WTC11 (cell line): ENCODE results near the gene ROR2. TPM values are rescaled to one million over a fixed set of nuclear protein-coding genes. Genes with fewer than 3 reads are reported as not detected.

Experiments
- ATAC-seq: fragments of 200-7000 bp; cut with Tn5 transposase; 2 replicates; pipeline ENCODE4 v1.10.0; 2021; ENCODE audit warnings: mild to moderate bottlenecking, moderate library complexity
- CTCF ChIA-PET: fragments of 300-600 bp; sonication (Branson Sonifier 250); formaldehyde crosslinking; loops from one replicate; lab custom pipeline; 2021; ENCODE audit warnings: antibody characterized with exemption; lab: Charles Lee
- POLR2A ChIA-PET: fragments of 350-600 bp; sonication (Branson Sonifier 250); formaldehyde crosslinking; loops from one replicate; lab custom pipeline; 2021; ENCODE audit warnings: antibody characterized with exemption; lab: Charles Lee
- DNase-seq: peaks from one replicate; pipeline ENCODE4 v3.0.0; 2021; ENCODE audit warnings: low spot score
- H3K27ac Mint-ChIP-seq: 2 replicates; pipeline ENCODE4 v1.8.0; 2021; ENCODE audit warnings: mixed read lengths
- H3K27me3 Mint-ChIP-seq: 2 replicates; pipeline ENCODE4 v1.8.0; 2021; ENCODE audit warnings: low read depth, mild to moderate bottlenecking, moderate library complexity, mixed read lengths
- H3K36me3 Mint-ChIP-seq: 2 replicates; pipeline ENCODE4 v1.8.0; 2021; ENCODE audit warnings: mixed read lengths
- H3K4me1 Mint-ChIP-seq: 2 replicates; pipeline ENCODE4 v1.8.0; 2022; ENCODE audit warnings: mixed read lengths
- H3K4me3 Mint-ChIP-seq: 2 replicates; pipeline ENCODE4 v1.8.0; 2021; ENCODE audit warnings: mild to moderate bottlenecking, moderate library complexity, mixed read lengths
- H3K9me3 Mint-ChIP-seq: 2 replicates; pipeline ENCODE4 v1.8.0; 2021; ENCODE audit warnings: mixed read lengths
- AR ChIP-seq: fragments of 250-450 bp; sonication (Bioruptor Pico); IDR thresholded peaks from 2 replicates; pipeline ENCODE4 v1.9.0; 2021; ENCODE audit warnings: mild to moderate bottlenecking
- CREB1 ChIP-seq: sonication (generic); formaldehyde crosslinking; IDR thresholded peaks from 2 replicates; pipeline ENCODE4 v1.8.0; 2023; ENCODE audit warnings: mild to moderate bottlenecking, missing genetic modification reagents
- EMX1 ChIP-seq: fragments of 250-450 bp; sonication (Bioruptor Pico); IDR thresholded peaks from 2 replicates; pipeline ENCODE4 v1.8.0; 2021; ENCODE audit warnings: mild to moderate bottlenecking
- ESRRA ChIP-seq: sonication (generic); formaldehyde crosslinking; IDR thresholded peaks from 2 replicates; pipeline ENCODE4 v1.8.1; 2022; ENCODE audit warnings: mild to moderate bottlenecking, missing genetic modification reagents, borderline replicate concordance
- HMGA2 ChIP-seq: fragments of 250-450 bp; sonication (Bioruptor Pico); IDR thresholded peaks from 2 replicates; pipeline ENCODE4 v1.4.0; 2021; ENCODE audit warnings: mild to moderate bottlenecking, moderate library complexity
- JAZF1 ChIP-seq: fragments of 250-450 bp; sonication (Bioruptor Pico); IDR thresholded peaks from 2 replicates; pipeline ENCODE4 v1.9.0; 2021; ENCODE audit warnings: moderate library complexity, mild to moderate bottlenecking, inconsistent platforms
- MAX ChIP-seq: sonication (generic); formaldehyde crosslinking; IDR thresholded peaks from 2 replicates; pipeline ENCODE4 v1.8.0; 2022; ENCODE audit warnings: mild to moderate bottlenecking, missing genetic modification reagents
- MXD4 ChIP-seq: fragments of 250-450 bp; sonication (Bioruptor Pico); IDR thresholded peaks from 2 replicates; pipeline ENCODE4 v1.8.0; 2021; ENCODE audit warnings: mild to moderate bottlenecking, moderate library complexity, borderline replicate concordance
- NFE2L1 ChIP-seq: sonication (generic); formaldehyde crosslinking; IDR thresholded peaks from 2 replicates; pipeline ENCODE4 v1.8.1; 2023; ENCODE audit warnings: missing genetic modification reagents
- NR2C2 ChIP-seq: sonication (generic); formaldehyde crosslinking; IDR thresholded peaks from 2 replicates; pipeline ENCODE4 v1.8.0; 2022; ENCODE audit warnings: mild to moderate bottlenecking, missing genetic modification reagents
- NR3C1 ChIP-seq: sonication (generic); formaldehyde crosslinking; conservative IDR thresholded peaks from 2 replicates; pipeline ENCODE4 v1.8.1; 2023; ENCODE audit warnings: low read depth, mild to moderate bottlenecking, missing genetic modification reagents
- PRRX2 ChIP-seq: fragments of 250-450 bp; sonication (Bioruptor Pico); IDR thresholded peaks from 2 replicates; pipeline ENCODE4 v1.8.0; 2021; ENCODE audit warnings: mild to moderate bottlenecking
- RORB ChIP-seq: fragments of 250-450 bp; sonication (Bioruptor Pico); IDR thresholded peaks from 2 replicates; pipeline ENCODE4 v1.9.0; 2021; ENCODE audit warnings: mild to moderate bottlenecking
- SMAD3 ChIP-seq: sonication (generic); formaldehyde crosslinking; IDR thresholded peaks from 2 replicates; pipeline ENCODE4 v1.8.0; 2022; ENCODE audit warnings: missing genetic modification reagents, mild to moderate bottlenecking, borderline replicate concordance
- STAT6 ChIP-seq: sonication (generic); formaldehyde crosslinking; conservative IDR thresholded peaks from 2 replicates; pipeline ENCODE4 v1.8.1; 2023; ENCODE audit warnings: mild to moderate bottlenecking, low read depth, missing genetic modification reagents, moderate library complexity
- TCF7 ChIP-seq: sonication (generic); formaldehyde crosslinking; IDR thresholded peaks from 2 replicates; pipeline ENCODE4 v1.8.0; 2022; ENCODE audit warnings: mild to moderate bottlenecking, low read depth, missing genetic modification reagents, moderate library complexity
- ZNF138 ChIP-seq: sonication (generic); formaldehyde crosslinking; conservative IDR thresholded peaks from 2 replicates; pipeline ENCODE4 v1.8.1; 2022; ENCODE audit warnings: mild to moderate bottlenecking, moderate library complexity, missing genetic modification reagents
- ZNF396 ChIP-seq: fragments of 250-450 bp; sonication (Bioruptor Pico); IDR thresholded peaks from 2 replicates; pipeline ENCODE4 v1.8.0; 2021; ENCODE audit warnings: mild to moderate bottlenecking, moderate library complexity, borderline replicate concordance
- ZNF532 ChIP-seq: fragments of 250-450 bp; sonication (Bioruptor Pico); IDR thresholded peaks from 2 replicates; pipeline ENCODE4 v1.9.0; 2021; ENCODE audit warnings: mild to moderate bottlenecking, borderline replicate concordance
- ZSCAN18 ChIP-seq: fragments of 250-450 bp; sonication (Bioruptor Pico); IDR thresholded peaks from 2 replicates; pipeline ENCODE4 v2.1.2; 2022; ENCODE audit warnings: mild to moderate bottlenecking, moderate library complexity
- total RNA-seq: library from RNA; stranded (reverse); gene quantifications from 3 replicates; pipeline ENCODE4 v1.2.3, GENCODE V29; 2021

ROR2 gene
- total RNA-seq, 1 experiment from 2014 or later, result 19.8 TPM

GRCh38 chr9:91693226-91693625 lies 256.8 kb downstream of the ROR2 start:
- H3K27ac Mint-ChIP-seq, result no peak overlapping the region
- peak; percentile 73 for ATAC-seq

GRCh38 chr9:91690540-91691249 lies 259.3 kb downstream of the ROR2 start:
- no peak for DNase-seq
- H3K27me3 Mint-ChIP-seq, result no peaks in the 10 kb centered on the region
- H3K27ac Mint-ChIP-seq, result no peak overlapping the region
- H3K36me3 Mint-ChIP-seq, result no peaks in the 10 kb centered on the region
- ChIA-PET CTCF (interaction anchor here (1.1 kb wide), 2 partner anchors 31 to 775 kb away, joined by 3 read pairs; no protein-coding TSS in a partner anchor), POLR2A (no interaction called here)
- H3K4me1 Mint-ChIP-seq, result peaks cover 24% of the 10 kb centered on the region
- H3K9me3 Mint-ChIP-seq, result no peaks in the 10 kb centered on the region
- no peak for ATAC-seq
- no peak overlapping the region for H3K4me3 Mint-ChIP-seq
- TF ChIP-seq STAT6 (CRISPR knock-in tag) (no peak), ESRRA (CRISPR knock-in tag) (no peak), ZNF396 (no peak), ZSCAN18 (CRISPR knock-in tag) (no peak), CREB1 (no peak), PRRX2 (CRISPR knock-in tag) (no peak), AR (CRISPR knock-in tag) (no peak), MXD4 (no peak)

More at GRCh38 chr9:91693226-91693625, 256.8 kb downstream of the ROR2 start:
- CTCF ChIA-PET, result no interaction called here
- TF ChIP-seq SMAD3 (CRISPR knock-in tag) (no peak), NFE2L1 (CRISPR knock-in tag) (no peak), NR3C1 (CRISPR knock-in tag) (no peak), ZSCAN18 (CRISPR knock-in tag) (no peak), ZNF138 (CRISPR knock-in tag) (no peak), NR2C2 (CRISPR knock-in tag) (no peak), ZNF532 (CRISPR knock-in tag) (no peak), TCF7 (CRISPR knock-in tag) (no peak), RORB (CRISPR knock-in tag) (no peak), JAZF1 (CRISPR knock-in tag) (no peak), HMGA2 (CRISPR knock-in tag) (no peak), EMX1 (CRISPR knock-in tag) (no peak), MAX (no peak)
- TF ChIP-seq, all 79 proteins: peak for 0
- POLR2A ChIA-PET, result no interaction called here
- H3K27me3 Mint-ChIP-seq, result no peaks in the 10 kb centered on the region
- H3K4me1 Mint-ChIP-seq, result peaks cover 28% of the 10 kb centered on the region
- H3K4me3 Mint-ChIP-seq, result no peak overlapping the region
- H3K9me3 Mint-ChIP-seq, result no peaks in the 10 kb centered on the region
- H3K36me3 Mint-ChIP-seq, result no peaks in the 10 kb centered on the region
- no peak for DNase-seq
